Measurements from ENCODE around the gene RMND1.
"Not testable (repeated sequence)": the region's sequence is repeated elsewhere in the genome, so short reads cannot be mapped to it uniquely, and the experiment has no call there.

Gene RMND1

GRCh38 chr6:151384151-151384550 lies 67.8 kb downstream of the RMND1 start:
- DNase-seq: no peak

GRCh38 chr6:151382631-151383030 lies 69.3 kb downstream of the RMND1 start:
- not testable (repeated sequence) for DNase-seq

GRCh38 chr6:151381722-151382121 lies 70.2 kb downstream of the RMND1 start:
- DNase-seq: no peak

DNA sequence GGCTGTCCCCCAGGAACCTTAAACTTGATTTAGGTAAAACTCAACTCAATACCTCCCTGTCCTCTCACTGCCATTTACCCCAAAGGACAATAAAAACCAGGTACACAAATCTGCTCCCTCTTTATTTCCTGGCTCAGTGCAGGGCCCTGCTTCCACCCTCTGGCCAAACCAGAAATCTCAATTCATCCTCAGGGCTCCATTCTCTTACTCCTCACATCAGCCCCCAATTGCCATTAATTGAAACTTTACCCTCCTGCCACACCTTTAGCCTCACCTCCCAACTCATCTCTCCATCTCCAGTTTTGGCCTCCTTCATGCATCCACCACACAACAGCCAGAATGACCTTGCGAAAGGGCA lies 71.1 kb downstream of the RMND1 start:
- no peak for DNase-seq

- peak; percentile 43 to 46 for DNase-seq
Measured at GRCh38 chr6:151379933-151380847, 71.7 kb downstream of the RMND1 start.

GRCh38 chr6:151377095-151377494 lies 74.8 kb downstream of the RMND1 start:
- DNase-seq: no peak

DNA sequence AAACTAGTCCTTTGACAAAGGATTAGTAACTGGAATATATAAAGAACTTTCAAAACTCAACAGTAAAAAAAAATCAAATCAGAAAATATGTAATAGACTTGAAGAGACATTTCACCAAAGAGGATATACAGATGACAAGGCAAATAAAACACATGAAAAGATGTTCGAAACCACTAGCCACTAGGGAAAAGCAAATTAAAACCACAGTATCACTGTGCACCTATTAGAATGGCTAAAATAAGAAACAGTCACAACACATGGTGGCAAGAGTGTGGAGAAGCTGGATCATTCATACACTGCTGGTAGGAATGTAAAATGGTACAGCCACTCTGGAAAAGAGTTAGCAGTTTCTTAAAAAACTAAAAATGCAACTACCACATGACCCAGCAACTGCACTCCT lies 75.5 kb downstream of the RMND1 start:
- DNase-seq: no peak

DNA sequence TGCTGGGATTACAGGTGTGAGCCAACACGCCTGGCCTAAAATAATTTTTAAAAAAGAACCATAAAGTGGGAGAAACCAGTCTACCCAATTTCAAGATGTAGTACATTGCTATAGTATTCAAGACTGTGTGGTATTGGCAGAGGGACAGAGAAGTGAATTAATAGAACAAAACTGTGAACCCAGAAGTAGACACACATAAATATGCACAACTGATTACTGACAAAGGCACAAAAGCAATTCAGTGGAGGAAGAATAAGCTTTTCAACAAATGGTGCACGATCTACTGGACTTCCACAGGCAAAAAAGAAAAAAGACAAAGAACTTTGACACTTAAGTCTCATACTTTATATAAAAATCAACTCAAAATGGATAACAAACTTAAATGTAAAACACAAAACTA lies 76.1 kb downstream of the RMND1 start:
- no peak for DNase-seq

GRCh38 chr6:151374036-151374683 lies 77.8 kb downstream of the RMND1 start:
- peak; percentile 88 to 92 for DNase-seq

- DNase-seq: no peak
Measured at GRCh38 chr6:151372164-151372563, 79.8 kb downstream of the RMND1 start.

GRCh38 chr6:151370509-151371078 lies 81.3 kb downstream of the RMND1 start:
- no peak for DNase-seq

- DNase-seq: no peak
Measured at GRCh38 chr6:151365233-151365632, 86.7 kb downstream of the RMND1 start.

DNA sequence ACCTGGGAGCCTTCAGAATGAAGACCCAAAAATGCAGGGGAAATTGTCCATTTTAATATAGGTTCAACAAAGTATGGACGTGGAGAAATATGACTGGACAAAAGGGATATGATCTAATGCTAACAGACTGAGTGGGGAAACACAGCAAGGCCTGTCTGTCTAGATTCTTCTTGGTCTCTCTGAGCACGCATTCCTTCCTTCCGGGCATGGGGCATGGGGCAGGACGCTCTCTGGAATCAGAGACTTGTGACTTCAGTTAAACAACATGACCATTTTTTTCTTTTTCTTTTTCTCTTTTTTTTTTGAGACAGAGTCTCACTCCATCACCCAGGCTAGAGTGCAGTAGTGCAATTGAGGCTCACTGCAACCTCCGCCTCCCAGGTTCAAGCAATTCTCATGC lies 92.4 kb downstream of the RMND1 start:
- DNase-seq: no peak

- no peak for DNase-seq
Measured at GRCh38 chr6:151358475-151358874, 93.5 kb downstream of the RMND1 start.

GRCh38 chr6:151357758-151358436 lies 94.0 kb downstream of the RMND1 start:
- no peak for DNase-seq

DNA sequence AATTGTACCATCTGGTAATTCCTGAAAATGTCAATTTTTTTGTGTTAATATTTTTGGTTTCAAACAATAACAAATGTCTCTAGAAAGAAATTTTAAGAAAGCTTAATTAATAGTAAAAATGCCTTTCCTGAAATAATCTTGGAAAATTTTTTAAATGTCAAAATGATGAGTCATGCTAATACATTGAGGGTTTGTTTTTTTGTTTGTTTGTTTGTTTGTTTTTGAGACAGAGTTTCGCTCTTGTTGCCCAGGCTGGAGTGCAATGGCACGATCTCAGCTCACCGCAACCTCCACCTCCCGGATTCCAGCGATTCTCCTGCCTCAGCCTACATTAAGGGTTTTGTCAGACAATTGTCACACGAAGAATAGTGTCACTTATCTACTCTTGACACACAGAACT lies 94.9 kb downstream of the RMND1 start:
- DNase-seq: not testable (repeated sequence)

Data from AML-193 (cell line).